Left ventricle myocardium inferior (tissue), 1 donor: ENCODE data around the gene BICC1. TPM values are rescaled to one million over a fixed set of nuclear protein-coding genes. Genes with fewer than 3 reads are reported as not detected.
A peak's percentile ranks its signal among the peaks of the same experiment; 100 is the strongest.

Experiments used
- DNase-seq: peaks from one replicate; pipeline ENCODE4 v3.0.0-alpha.2; 2020
- H3K27ac ChIP-seq: fragments of 200-600 bp; replicated peaks from 2 replicates; pipeline ENCODE4 v1.8.0; 2021
- H3K27me3 ChIP-seq: fragments of 200-600 bp; 2 replicates; pipeline ENCODE4 v1.8.0; 2021; ENCODE audit warnings: low read depth
- H3K36me3 ChIP-seq: fragments of 200-600 bp; 2 replicates; pipeline ENCODE4 v1.8.0; 2021
- H3K4me1 ChIP-seq: fragments of 200-600 bp; 2 replicates; pipeline ENCODE4 v1.8.0; 2021
- H3K4me3 ChIP-seq: fragments of 200-600 bp; 2 replicates; pipeline ENCODE4 v1.8.0; 2021; ENCODE audit warnings: mild to moderate bottlenecking, moderate library complexity
- H3K9me3 ChIP-seq: fragments of 200-600 bp; replicated peaks from 2 replicates; pipeline ENCODE4 v1.8.0; 2021
- intact Hi-C: fragments of 100-400 bp; cut with micrococcal nuclease; formaldehyde crosslinking; loops from one replicate; pipeline ENCODE4 v1.11.0; 2022
- total RNA-seq: library from RNA; stranded (reverse); fragmentation: NEBNext Ultra II Directional; extraction: Animal tissue kit (Norgen Biotek cat#: 25700); gene quantifications from one replicate; pipeline ENCODE4 v1.2.1, GENCODE V29; 2021
- TF ChIP-seq, protein P1 (sequence below): fragments of 200-600 bp; IDR thresholded peaks from 2 replicates; pipeline ENCODE4 v1.8.0; 2021; ENCODE audit warnings: antibody characterized with exemption, mild to moderate bottlenecking, borderline replicate concordance
- donor health status: DM: no; HTN: yes; CAD: no; lungs with severe emphysema.

BICC1 gene
- total RNA-seq, 1 donor from 2014 or later, result 5.7 TPM

GRCh38 chr10:58531084-58531695 lies 18.5 kb downstream of the BICC1 start:
- no peaks in the 10 kb centered on the region for H3K4me1 ChIP-seq
- intact Hi-C loops, result no loop called here
- H3K36me3 ChIP-seq, result no peaks in the 10 kb centered on the region
- no peak overlapping the region for H3K4me3 ChIP-seq
- TF ChIP-seq, protein P1, sequence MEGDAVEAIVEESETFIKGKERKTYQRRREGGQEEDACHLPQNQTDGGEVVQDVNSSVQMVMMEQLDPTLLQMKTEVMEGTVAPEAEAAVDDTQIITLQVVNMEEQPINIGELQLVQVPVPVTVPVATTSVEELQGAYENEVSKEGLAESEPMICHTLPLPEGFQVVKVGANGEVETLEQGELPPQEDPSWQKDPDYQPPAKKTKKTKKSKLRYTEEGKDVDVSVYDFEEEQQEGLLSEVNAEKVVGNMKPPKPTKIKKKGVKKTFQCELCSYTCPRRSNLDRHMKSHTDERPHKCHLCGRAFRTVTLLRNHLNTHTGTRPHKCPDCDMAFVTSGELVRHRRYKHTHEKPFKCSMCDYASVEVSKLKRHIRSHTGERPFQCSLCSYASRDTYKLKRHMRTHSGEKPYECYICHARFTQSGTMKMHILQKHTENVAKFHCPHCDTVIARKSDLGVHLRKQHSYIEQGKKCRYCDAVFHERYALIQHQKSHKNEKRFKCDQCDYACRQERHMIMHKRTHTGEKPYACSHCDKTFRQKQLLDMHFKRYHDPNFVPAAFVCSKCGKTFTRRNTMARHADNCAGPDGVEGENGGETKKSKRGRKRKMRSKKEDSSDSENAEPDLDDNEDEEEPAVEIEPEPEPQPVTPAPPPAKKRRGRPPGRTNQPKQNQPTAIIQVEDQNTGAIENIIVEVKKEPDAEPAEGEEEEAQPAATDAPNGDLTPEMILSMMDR, result peak; percentile 63
- no peaks in the 10 kb centered on the region for H3K27me3 ChIP-seq
- no peak for DNase-seq
- H3K9me3 ChIP-seq, result peaks cover 62% of the 10 kb centered on the region
- no peak overlapping the region for H3K27ac ChIP-seq

DNA sequence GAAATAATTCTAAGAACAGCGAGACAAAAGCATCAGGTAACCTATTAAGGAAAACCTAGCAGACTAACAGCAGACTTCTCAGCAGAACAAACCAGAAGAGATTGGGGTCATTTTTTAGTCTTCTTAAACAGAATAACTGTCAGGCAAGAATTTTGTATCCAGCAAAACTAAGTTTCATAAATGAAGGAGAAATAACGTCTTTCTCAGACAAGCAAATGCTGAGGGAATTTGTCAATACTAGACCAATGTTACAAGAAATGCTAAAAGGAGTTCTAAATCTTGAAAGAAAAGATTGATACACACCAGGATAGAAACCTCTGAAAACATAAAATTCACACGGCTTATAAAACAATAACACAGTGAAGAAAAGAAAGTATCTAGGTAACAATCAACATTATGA lies 22.6 kb downstream of the BICC1 start:
- intact Hi-C loops, result no loop called here
- peaks cover 96% of the 10 kb centered on the region for H3K9me3 ChIP-seq
- DNase-seq, result no peak

DNA sequence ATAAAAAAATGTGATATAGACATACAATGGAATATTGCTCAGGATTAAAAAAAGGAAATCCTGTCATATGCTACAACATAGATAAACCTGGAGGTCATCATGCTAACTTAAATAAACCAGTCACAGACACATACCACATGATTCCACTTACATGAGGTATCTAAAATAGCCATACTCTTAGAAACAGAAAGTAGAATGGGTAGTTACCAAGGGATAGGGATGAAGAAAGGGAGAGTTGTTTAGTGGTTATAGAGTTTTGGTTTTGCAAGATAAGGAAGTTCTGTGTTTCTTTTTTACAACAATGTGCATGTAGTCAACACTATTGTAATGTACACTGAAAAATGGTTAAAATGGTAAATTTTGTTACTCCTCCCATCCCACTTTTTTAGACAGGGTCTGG lies 30.5 kb downstream of the BICC1 start:
- intact Hi-C loops, result no loop called here
- TF ChIP-seq, protein P1, result no peak
- no peak overlapping the region for H3K27ac ChIP-seq
- H3K4me3 ChIP-seq, result no peak overlapping the region
- H3K9me3 ChIP-seq, result peaks cover 24% of the 10 kb centered on the region
- H3K4me1 ChIP-seq, result no peaks in the 10 kb centered on the region
- no peaks in the 10 kb centered on the region for H3K36me3 ChIP-seq
- no peak for DNase-seq
- H3K27me3 ChIP-seq, result no peaks in the 10 kb centered on the region

More for the DNA sequence above, 22.6 kb downstream of the BICC1 start:
- Histone ChIP-seq H3K4me3 (no peak overlapping the region), H3K27me3 (no peaks in the 10 kb centered on the region), H3K36me3 (no peaks in the 10 kb centered on the region), H3K27ac (no peak overlapping the region), H3K4me1 (no peaks in the 10 kb centered on the region)
- TF ChIP-seq, protein P1, result no peak

DNA sequence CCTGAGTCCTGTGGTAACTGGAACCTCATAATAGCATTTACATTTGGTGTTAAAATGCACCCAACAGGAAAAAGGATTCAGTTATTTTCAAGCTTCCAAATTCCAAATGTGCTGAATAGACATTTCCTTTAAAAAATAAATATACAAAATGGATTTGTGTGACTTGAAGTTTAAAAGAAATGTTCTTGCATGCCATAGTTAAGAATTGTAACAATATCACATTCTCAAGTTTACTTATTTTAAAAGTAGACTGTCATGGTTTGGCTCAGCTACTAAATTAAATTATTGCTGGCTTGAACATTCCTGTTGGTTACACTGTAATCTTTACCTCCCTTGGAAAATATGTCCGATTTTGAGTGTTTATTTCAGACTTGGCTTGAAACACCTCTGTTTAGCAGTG lies 31.5 kb downstream of the BICC1 start:
- intact Hi-C loops, result no loop called here
- TF ChIP-seq, protein P1, result no peak
- no peak for DNase-seq
- H3K27ac ChIP-seq, result no peak overlapping the region
- H3K27me3 ChIP-seq, result no peaks in the 10 kb centered on the region
- H3K4me1 ChIP-seq, result no peaks in the 10 kb centered on the region
- no peak overlapping the region for H3K4me3 ChIP-seq
- no peaks in the 10 kb centered on the region for H3K36me3 ChIP-seq
- peaks cover 14% of the 10 kb centered on the region for H3K9me3 ChIP-seq

GRCh38 chr10:58545427-58545826 lies 32.8 kb downstream of the BICC1 start:
- H3K27ac ChIP-seq, result no peak overlapping the region
- TF ChIP-seq, protein P1, result no peak

More at GRCh38 chr10:58545427-58545826, 32.8 kb downstream of the BICC1 start:
- no peaks in the 10 kb centered on the region for H3K4me1 ChIP-seq
- H3K4me3 ChIP-seq, result no peak overlapping the region
- DNase-seq, result no peak
- intact Hi-C loops, result no loop called here
- H3K9me3 ChIP-seq, result peaks cover 2% of the 10 kb centered on the region
- H3K27me3 ChIP-seq, result no peaks in the 10 kb centered on the region
- no peaks in the 10 kb centered on the region for H3K36me3 ChIP-seq
